ENCODE results near the gene EIF4ENIF1.
"Not testable (repeated sequence)": the region's sequence is repeated elsewhere in the genome, so short reads cannot be mapped to it uniquely, and the experiment has no call there.

The EIF4ENIF1 gene

GRCh38 chr22:31442768-31443489 lies 46.7 kb downstream of the EIF4ENIF1 start:
- DNase-seq (ENCODE audit: low read depth in 2 of 2), result no peak

GRCh38 chr22:31441652-31442051 lies 48.0 kb downstream of the EIF4ENIF1 start:
- DNase-seq (ENCODE audit: low read depth in 2 of 2), result no peak

GRCh38 chr22:31440681-31441080 lies 49.0 kb downstream of the EIF4ENIF1 start:
- DNase-seq (ENCODE audit: low read depth in 2 of 2), result no peak

- DNase-seq (ENCODE audit: low read depth in 2 of 2), result no peak
Observed at GRCh38 chr22:31439808-31440207, 49.8 kb downstream of the EIF4ENIF1 start.

GRCh38 chr22:31436132-31436531 lies 53.5 kb downstream of the EIF4ENIF1 start:
- no peak for DNase-seq (ENCODE audit: low read depth in 2 of 2)

GRCh38 chr22:31431950-31432349 lies 57.7 kb downstream of the EIF4ENIF1 start:
- DNase-seq (ENCODE audit: low read depth in 2 of 2), result no peak

GRCh38 chr22:31425331-31426050 lies 64.2 kb downstream of the EIF4ENIF1 start:
- DNase-seq (ENCODE audit: low read depth in 2 of 2), result no peak

GRCh38 chr22:31402350-31402749 lies 87.3 kb downstream of the EIF4ENIF1 start:
- DNase-seq (ENCODE audit: low read depth in 2 of 2), result not testable (repeated sequence)

- DNase-seq (ENCODE audit: low read depth in 2 of 2), result no peak
Observed at GRCh38 chr22:31400023-31400397, 89.6 kb downstream of the EIF4ENIF1 start.

GRCh38 chr22:31399211-31400022 lies 90.2 kb downstream of the EIF4ENIF1 start, which contains the start of gene DRG1:
TSS of gene DRG1 (plus strand) at chr22:31399604. CDS start at chr22:31399684, 80 bp downstream.
- peak; percentile 92 to 96 for DNase-seq (ENCODE audit: low read depth in 2 of 2)

- no peak for DNase-seq (ENCODE audit: low read depth in 2 of 2)
Observed at GRCh38 chr22:31398231-31398630, 91.4 kb downstream of the EIF4ENIF1 start.

- DNase-seq (ENCODE audit: low read depth in 2 of 2), result no peak
Observed at GRCh38 chr22:31394326-31394725, 95.3 kb downstream of the EIF4ENIF1 start.

GRCh38 chr22:31393893-31394292 lies 95.7 kb downstream of the EIF4ENIF1 start:
- DNase-seq (ENCODE audit: low read depth in 2 of 2), result no peak

Data from stimulated activated CD8-positive, alpha-beta memory T cell treated with anti-CD3 and anti-CD28 coated beads, Interleukin-7, amount 100 ng/mL, for 4 hours (primary cell).